Astrocyte of the spinal cord (primary cell): ENCODE measurements around the gene VAV3.
A peak's percentile ranks its signal among the peaks of the same experiment; 100 is the strongest.

ENCODE experiments used
- DNase-seq: peaks from one replicate; pipeline ENCODE4 v3.0.0; 2011; ENCODE audit warnings: low read depth, low spot score
- H3K4me3 ChIP-seq: 2 replicates; pipeline ENCODE4 v1.5.1; 2011; ENCODE audit warnings: low read depth, mild to moderate bottlenecking, low read length, moderate library complexity
- CTCF ChIP-seq: IDR thresholded peaks from 2 replicates; pipeline ENCODE4 v1.5.1; 2012; ENCODE audit warnings: low read depth, mild to moderate bottlenecking, low read length, inconsistent platforms
- in situ Hi-C: cut with HindIII; loops from 2 replicates; pipeline ENCODE4 v1.10.0; 2017; ENCODE audit warnings: low sequenced_read_pairs

The VAV3 gene

GRCh38 chr1:107782217-107782845, 182.6 kb downstream of the VAV3 start:
- in situ Hi-C loops: no loop called here

GRCh38 chr1:107781245-107781644, 183.7 kb downstream of the VAV3 start:
- in situ Hi-C loops: no loop called here
- no peak for DNase-seq
- H3K4me3 ChIP-seq: no peak overlapping the region
- TF ChIP-seq CTCF: no peak

More at GRCh38 chr1:107782217-107782845, 182.6 kb downstream of the VAV3 start:
- peak; percentile 42 for TF ChIP-seq CTCF
- no peak overlapping the region for H3K4me3 ChIP-seq
- DNase-seq: peak; percentile 69

GRCh38 chr1:107777664-107778047, 187.3 kb downstream of the VAV3 start:
- H3K4me3 ChIP-seq: no peak overlapping the region
- in situ Hi-C loops: no loop called here
- DNase-seq: no peak
- TF ChIP-seq CTCF: no peak

GRCh38 chr1:107776900-107777663, 187.9 kb downstream of the VAV3 start:
- DNase-seq: no peak
- H3K4me3 ChIP-seq: no peak overlapping the region
- TF ChIP-seq CTCF: no peak
- in situ Hi-C loops: no loop called here

GRCh38 chr1:107771377-107771776, 193.6 kb downstream of the VAV3 start:
- H3K4me3 ChIP-seq: no peak overlapping the region
- no peak for DNase-seq
- in situ Hi-C loops: no loop called here
- TF ChIP-seq CTCF: no peak

- no peak for DNase-seq
- in situ Hi-C loops: no loop called here
- H3K4me3 ChIP-seq: no peak overlapping the region
- TF ChIP-seq CTCF: no peak
Measured at GRCh38 chr1:107767156-107767582, 197.8 kb downstream of the VAV3 start.
